Measurements from ENCODE around the gene GPR158.

DNA sequence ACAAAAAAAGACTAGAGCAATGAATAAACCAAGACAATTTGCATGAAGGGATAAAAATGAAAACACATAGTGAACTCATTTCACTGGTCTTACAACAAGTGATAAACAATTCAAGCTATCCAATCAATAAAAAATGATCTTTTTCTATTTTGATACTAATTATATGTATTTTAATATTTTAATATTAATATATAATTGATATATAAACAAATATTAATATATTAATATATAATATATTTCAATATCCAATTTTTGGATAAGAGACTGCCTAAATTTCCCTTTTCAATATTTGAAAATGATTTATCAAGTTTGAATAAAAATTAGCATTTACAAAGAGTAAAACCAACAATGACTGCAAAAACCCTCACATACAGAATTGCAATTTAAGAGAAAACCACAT lies 317.9 kb downstream of the GPR158 start:
- TF ChIP-seq, protein P1, sequence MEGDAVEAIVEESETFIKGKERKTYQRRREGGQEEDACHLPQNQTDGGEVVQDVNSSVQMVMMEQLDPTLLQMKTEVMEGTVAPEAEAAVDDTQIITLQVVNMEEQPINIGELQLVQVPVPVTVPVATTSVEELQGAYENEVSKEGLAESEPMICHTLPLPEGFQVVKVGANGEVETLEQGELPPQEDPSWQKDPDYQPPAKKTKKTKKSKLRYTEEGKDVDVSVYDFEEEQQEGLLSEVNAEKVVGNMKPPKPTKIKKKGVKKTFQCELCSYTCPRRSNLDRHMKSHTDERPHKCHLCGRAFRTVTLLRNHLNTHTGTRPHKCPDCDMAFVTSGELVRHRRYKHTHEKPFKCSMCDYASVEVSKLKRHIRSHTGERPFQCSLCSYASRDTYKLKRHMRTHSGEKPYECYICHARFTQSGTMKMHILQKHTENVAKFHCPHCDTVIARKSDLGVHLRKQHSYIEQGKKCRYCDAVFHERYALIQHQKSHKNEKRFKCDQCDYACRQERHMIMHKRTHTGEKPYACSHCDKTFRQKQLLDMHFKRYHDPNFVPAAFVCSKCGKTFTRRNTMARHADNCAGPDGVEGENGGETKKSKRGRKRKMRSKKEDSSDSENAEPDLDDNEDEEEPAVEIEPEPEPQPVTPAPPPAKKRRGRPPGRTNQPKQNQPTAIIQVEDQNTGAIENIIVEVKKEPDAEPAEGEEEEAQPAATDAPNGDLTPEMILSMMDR (IDR thresholded peaks at IDR 0.05): no peak
- no peak for TF ChIP-seq EP300 (IDR thresholded peaks at IDR 0.05)
